ENCODE measurements around the gene IFT25. TPM values are rescaled to one million over a fixed set of nuclear protein-coding genes. Genes with fewer than 3 reads are reported as not detected.

The IFT25 gene
- total and polyA plus RNA-seq, 2 donors (not counting 3 experiments of a cell fraction or from before 2014, with no cell fraction given), result 13.0 to 34.0 TPM

DNA sequence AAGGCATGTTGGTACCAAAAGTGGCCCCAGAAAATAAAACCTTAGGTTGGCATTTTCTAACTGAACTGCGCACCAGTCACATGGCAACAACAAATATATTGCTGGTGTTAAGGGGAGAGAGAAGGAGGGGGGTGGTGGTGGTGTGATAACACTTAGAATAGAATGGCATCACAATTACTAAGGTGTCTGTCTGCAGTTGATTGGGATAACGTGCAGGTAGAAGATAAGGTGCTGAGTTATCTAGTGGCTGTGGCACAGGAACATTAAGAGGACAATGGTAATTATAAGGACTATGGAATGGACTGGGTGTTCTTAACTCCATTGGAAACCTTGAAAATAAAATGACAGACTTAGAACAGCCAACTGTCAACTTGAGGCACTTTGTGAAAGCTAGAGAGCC, 54.5 kb downstream of the IFT25 start:
- H4K20me1 ChIP-seq (replicated peaks; ENCODE audit: control insufficient read depth, extremely low read depth, insufficient read depth, low read length), result no peaks in the 10 kb centered on the region
- no peaks in the 10 kb centered on the region for H3K79me2 ChIP-seq (ENCODE audit: control insufficient read depth, insufficient read depth, low read length)
- H3K4me2 ChIP-seq (ENCODE audit: insufficient read depth, low read length), result no peak overlapping the region
- dilution Hi-C loops (cut with MboI; ENCODE audit: extremely low pct_ligation_motif_present, low sequenced_read_pairs), result no loop called here
- no peak overlapping the region for H3K27ac ChIP-seq (ENCODE audit: insufficient read depth, low read depth, low read length)
- H3K36me3 ChIP-seq (ENCODE audit: control insufficient read depth in 2 of 2, extremely low read depth in 1 of 2, insufficient read depth in 2 of 2, low read length in 2 of 2), result no peaks in the 10 kb centered on the region
- H3K9me3 ChIP-seq (replicated peaks; ENCODE audit: control insufficient read depth, insufficient read depth, low read length), result no peaks in the 10 kb centered on the region
- FAIRE-seq (no peak), DNase-seq (ENCODE audit: low read depth, low spot score) (no peak)
- ChIA-PET CTCF (interaction anchor here (2.0 kb wide), 1 partner anchor 12 kb away, joined by 16 read pairs; no protein-coding TSS in a partner anchor), POLR2A (no interaction called here)
- no TSS peak for BruUV-seq (replicated peaks)
- no peak overlapping the region for H3K9ac ChIP-seq (replicated peaks; ENCODE audit: extremely low read depth, insufficient read depth, low read length)
- intact Hi-C loops (cut with micrococcal nuclease), result no loop called here
- H3K4me3 ChIP-seq (replicated peaks in 1 of 3; ENCODE audit: insufficient read depth in 1 of 3, low read depth in 1 of 3, low read length in 3 of 3), result no peak overlapping the region
- H3K27me3 ChIP-seq (ENCODE audit: control insufficient read depth in 2 of 2, insufficient read depth in 2 of 2, low read length in 2 of 2), result no peaks in the 10 kb centered on the region
- H2AFZ ChIP-seq (ENCODE audit: low read depth, low read length), result no peak overlapping the region
- H3K9me1 ChIP-seq (replicated peaks; ENCODE audit: control insufficient read depth, extremely low read depth, insufficient read depth, low read length), result no peaks in the 10 kb centered on the region
- peaks cover 8% of the 10 kb centered on the region for H3K4me1 ChIP-seq (ENCODE audit: control insufficient read depth, extremely low read depth, insufficient read depth, low read length)
- TF ChIP-seq JUN (IDR thresholded peaks at IDR 0.05; ENCODE audit: borderline replicate concordance, insufficient read depth, insufficient read length, low read depth), result no peak
- TF ChIP-seq, protein P1, sequence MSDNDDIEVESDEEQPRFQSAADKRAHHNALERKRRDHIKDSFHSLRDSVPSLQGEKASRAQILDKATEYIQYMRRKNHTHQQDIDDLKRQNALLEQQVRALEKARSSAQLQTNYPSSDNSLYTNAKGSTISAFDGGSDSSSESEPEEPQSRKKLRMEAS (IDR thresholded peaks at IDR 0.05; ENCODE audit: insufficient read depth, insufficient read length), result no peak
- TF ChIP-seq EZH2 (IDR thresholded peaks at IDR 0.05; ENCODE audit: borderline replicate concordance, low read depth, low read length, severe bottlenecking), result no peak
- TF ChIP-seq, protein P2, sequence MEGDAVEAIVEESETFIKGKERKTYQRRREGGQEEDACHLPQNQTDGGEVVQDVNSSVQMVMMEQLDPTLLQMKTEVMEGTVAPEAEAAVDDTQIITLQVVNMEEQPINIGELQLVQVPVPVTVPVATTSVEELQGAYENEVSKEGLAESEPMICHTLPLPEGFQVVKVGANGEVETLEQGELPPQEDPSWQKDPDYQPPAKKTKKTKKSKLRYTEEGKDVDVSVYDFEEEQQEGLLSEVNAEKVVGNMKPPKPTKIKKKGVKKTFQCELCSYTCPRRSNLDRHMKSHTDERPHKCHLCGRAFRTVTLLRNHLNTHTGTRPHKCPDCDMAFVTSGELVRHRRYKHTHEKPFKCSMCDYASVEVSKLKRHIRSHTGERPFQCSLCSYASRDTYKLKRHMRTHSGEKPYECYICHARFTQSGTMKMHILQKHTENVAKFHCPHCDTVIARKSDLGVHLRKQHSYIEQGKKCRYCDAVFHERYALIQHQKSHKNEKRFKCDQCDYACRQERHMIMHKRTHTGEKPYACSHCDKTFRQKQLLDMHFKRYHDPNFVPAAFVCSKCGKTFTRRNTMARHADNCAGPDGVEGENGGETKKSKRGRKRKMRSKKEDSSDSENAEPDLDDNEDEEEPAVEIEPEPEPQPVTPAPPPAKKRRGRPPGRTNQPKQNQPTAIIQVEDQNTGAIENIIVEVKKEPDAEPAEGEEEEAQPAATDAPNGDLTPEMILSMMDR (IDR thresholded peaks at IDR 0.05; ENCODE audit: extremely low read depth in 1 of 2, insufficient read depth in 1 of 2, low read depth in 1 of 2, low read length in 2 of 2), result no peak
- TF ChIP-seq POLR2A (IDR thresholded peaks at IDR 0.05; ENCODE audit: low read depth, low read length), result no peak
- no peak for TF ChIP-seq POLR2AphosphoS5 (IDR thresholded peaks at IDR 0.05; ENCODE audit: insufficient read depth, low read depth, low read length)
- no peak for TF ChIP-seq GATA2 (IDR thresholded peaks at IDR 0.05; ENCODE audit: insufficient read depth, insufficient read length, low read depth, low read length)

Data from endothelial cell of umbilical vein (primary cell).